ENCODE measurements around the gene GARIN6.

GRCh38 chr12:99598785-99599184 lies 48.8 kb upstream of the GARIN6 start:
- TF ChIP-seq CTCF (IDR thresholded peaks at IDR 0.05) (no peak), EZH2 (IDR thresholded peaks at IDR 0.05; ENCODE audit: borderline replicate concordance, insufficient read depth, low read depth, low read length, poor library complexity, severe bottlenecking) (no peak)

Data from B cell (primary cell).